HepG2 (cell line): ENCODE data around the gene CHADL. TPM values are rescaled to one million over a fixed set of nuclear protein-coding genes. Genes with fewer than 3 reads are reported as not detected.

Source experiments
- ATAD3A ChIP-seq: sonication (generic); formaldehyde crosslinking; IDR thresholded peaks from 2 replicates; pipeline ENCODE4 v1.4.0; 2020; ENCODE audit warnings: missing genetic modification reagents
- ATF7 ChIP-seq, 2 experiments: fragments of 450-650 bp in 1 of 2; sonication (generic) in 1 of 2; formaldehyde crosslinking in 1 of 2; IDR thresholded peaks; 2 replicates each; pipeline versions ENCODE4 v1.4.0 to v1.6.1; 2016 to 2020; ENCODE audit warnings: antibody characterized with exemption in 1 of 2, mild to moderate bottlenecking in 1 of 2, missing genetic modification reagents in 1 of 2
- ATF7-NPFF ChIP-seq: sonication (generic); formaldehyde crosslinking; IDR thresholded peaks from 2 replicates; pipeline ENCODE4 v1.8.1; 2023; ENCODE audit warnings: mild to moderate bottlenecking, low read depth, missing genetic modification reagents, moderate library complexity
- ATRX ChIP-seq: sonication (generic); formaldehyde crosslinking; IDR thresholded peaks from 2 replicates; pipeline ENCODE4 v1.4.0; 2020; ENCODE audit warnings: missing genetic modification reagents, borderline replicate concordance
- CHD4 ChIP-seq: fragments of 200-600 bp; sonication (generic); IDR thresholded peaks from 2 replicates; pipeline ENCODE4 v1.7.0; 2017; ENCODE audit warnings: mild to moderate bottlenecking, low read length, borderline replicate concordance
- CSRNP2 ChIP-seq: sonication (generic); formaldehyde crosslinking; conservative IDR thresholded peaks from 2 replicates; pipeline ENCODE4 v1.8.0; 2022; ENCODE audit warnings: low read depth, missing genetic modification reagents
- HNF4A ChIP-seq: sonication (generic); formaldehyde crosslinking; IDR thresholded peaks from 2 replicates; pipeline ENCODE4 v1.4.0; 2020; ENCODE audit warnings: missing genetic modification reagents
- JDP2 ChIP-seq: sonication (generic); formaldehyde crosslinking; IDR thresholded peaks from 2 replicates; pipeline ENCODE4 v1.8.1; 2022; ENCODE audit warnings: missing genetic modification reagents, borderline replicate concordance
- MIER2 ChIP-seq: IDR thresholded peaks from 2 replicates; pipeline ENCODE4 v1.6.1; 2016; ENCODE audit warnings: missing biosample characterization, missing genetic modification reagents
- MXD4 ChIP-seq: IDR thresholded peaks from 2 replicates; pipeline ENCODE4 v1.6.1; 2016; ENCODE audit warnings: mild to moderate bottlenecking, missing biosample characterization, missing genetic modification reagents
- NFIC ChIP-seq: IDR thresholded peaks from 2 replicates; pipeline ENCODE4 v1.6.1; 2012; ENCODE audit warnings: mild to moderate bottlenecking, low read length, inconsistent platforms
- NR2C2 ChIP-seq: sonication (generic); formaldehyde crosslinking; IDR thresholded peaks from 2 replicates; pipeline ENCODE4 v1.4.0; 2020; ENCODE audit warnings: missing genetic modification reagents, mild to moderate bottlenecking, moderate library complexity, borderline replicate concordance
- PAX8 ChIP-seq: sonication (generic); formaldehyde crosslinking; IDR thresholded peaks from 2 replicates; pipeline ENCODE4 v1.8.0; 2022; ENCODE audit warnings: mild to moderate bottlenecking, missing genetic modification reagents, borderline replicate concordance
- RBFOX2 ChIP-seq: fragments of 200-400 bp; formaldehyde crosslinking; IDR thresholded peaks from 2 replicates; pipeline ENCODE4 v1.6.1; 2017; ENCODE audit warnings: low read depth, mild to moderate bottlenecking, low read length
- SIN3B ChIP-seq: fragments of 150-350 bp; IDR thresholded peaks from 2 replicates; pipeline ENCODE4 v1.6.1; 2014; ENCODE audit warnings: low read length
- SMAD3 ChIP-seq: sonication (generic); formaldehyde crosslinking; IDR thresholded peaks from 2 replicates; pipeline ENCODE4 v1.4.0; 2020; ENCODE audit warnings: missing genetic modification reagents
- TARDBP ChIP-seq: sonication (generic); formaldehyde crosslinking; IDR thresholded peaks from 2 replicates; pipeline ENCODE4 v1.8.0; 2022; ENCODE audit warnings: mild to moderate bottlenecking, missing genetic modification reagents
- TRIM24 ChIP-seq: sonication (generic); formaldehyde crosslinking; IDR thresholded peaks from 2 replicates; pipeline ENCODE4 v1.8.0; 2022; ENCODE audit warnings: mild to moderate bottlenecking, missing genetic modification reagents
- ZBTB42 ChIP-seq: sonication (generic); formaldehyde crosslinking; IDR thresholded peaks from 2 replicates; pipeline ENCODE4 v1.5.0; 2020; ENCODE audit warnings: mild to moderate bottlenecking, missing genetic modification reagents
- ZNF205 ChIP-seq: IDR thresholded peaks from 2 replicates; pipeline ENCODE4 v1.6.1; 2018; ENCODE audit warnings: missing biosample characterization, missing genetic modification reagents
- ZNF263 ChIP-seq: sonication (generic); formaldehyde crosslinking; IDR thresholded peaks from 2 replicates; pipeline ENCODE4 v1.4.0; 2020; ENCODE audit warnings: missing genetic modification reagents
- ZNF33B ChIP-seq: sonication (generic); formaldehyde crosslinking; IDR thresholded peaks from 2 replicates; pipeline ENCODE4 v1.5.1; 2020; ENCODE audit warnings: mild to moderate bottlenecking, missing genetic modification reagents
- ZNF567 ChIP-seq: sonication (generic); formaldehyde crosslinking; IDR thresholded peaks from 2 replicates; pipeline ENCODE4 v1.8.1; 2023; ENCODE audit warnings: mild to moderate bottlenecking, missing genetic modification reagents, borderline replicate concordance
- ZNF589 ChIP-seq: sonication (generic); formaldehyde crosslinking; conservative IDR thresholded peaks from 2 replicates; pipeline ENCODE4 v1.8.0; 2022; ENCODE audit warnings: mild to moderate bottlenecking, moderate library complexity, missing genetic modification reagents
- ZNF619 ChIP-seq: sonication (generic); formaldehyde crosslinking; IDR thresholded peaks from 2 replicates; pipeline ENCODE4 v1.4.0; 2020; ENCODE audit warnings: mild to moderate bottlenecking, missing genetic modification reagents
- ZNF737 ChIP-seq: sonication (generic); formaldehyde crosslinking; IDR thresholded peaks from 2 replicates; pipeline ENCODE4 v1.5.0; 2020; ENCODE audit warnings: missing genetic modification reagents, mild to moderate bottlenecking, borderline replicate concordance
- ZNF768 ChIP-seq: sonication (generic); formaldehyde crosslinking; IDR thresholded peaks from 2 replicates; pipeline ENCODE4 v1.4.0; 2020; ENCODE audit warnings: missing genetic modification reagents
- polyA plus RNA-seq, 8 experiments: library from polyadenylated mRNA; depleted of rRNA in 3 of 8; stranded (reverse) in 7 of 8; unstranded in 1 of 8; fragments of >200 nt; fragmentation: Illumina TruSeq in 4 of 8; extraction: Trizol in 4 of 8; gene quantifications; 2 replicates each; pipeline versions ENCODE4 v1.2.1 to v1.2.3, GENCODE V29; 2011 to 2016; ENCODE audit warnings: low read depth in 4 of 8, missing spikeins in 1 of 8, mixed read lengths in 1 of 8; ENCODE audit not compliant: insufficient read depth in 1 of 8
- total RNA-seq, 5 experiments: library from RNA; depleted of rRNA; stranded (reverse); fragments of >200 nt; fragmentation: Illumina TruSeq; extraction: Trizol; gene quantifications; 2 replicates each; pipeline ENCODE4 v1.2.3, GENCODE V29; 2016; ENCODE audit warnings: low read depth in 1 of 5
- TF ChIP-seq, protein P1 (sequence below): fragments of 450-650 bp; IDR thresholded peaks from 2 replicates; pipeline ENCODE4 v1.6.1; 2017
- TF ChIP-seq, protein P2 (sequence below): sonication (generic); formaldehyde crosslinking; IDR thresholded peaks from 2 replicates; pipeline ENCODE4 v1.4.0; 2020; ENCODE audit warnings: missing genetic modification reagents

The CHADL gene
- total and polyA plus RNA-seq, 2 of the 13 experiments (the other 11 are each of a cell fraction or from before 2014, with no cell fraction given), result 2.8 to 8.1 TPM

DNA sequence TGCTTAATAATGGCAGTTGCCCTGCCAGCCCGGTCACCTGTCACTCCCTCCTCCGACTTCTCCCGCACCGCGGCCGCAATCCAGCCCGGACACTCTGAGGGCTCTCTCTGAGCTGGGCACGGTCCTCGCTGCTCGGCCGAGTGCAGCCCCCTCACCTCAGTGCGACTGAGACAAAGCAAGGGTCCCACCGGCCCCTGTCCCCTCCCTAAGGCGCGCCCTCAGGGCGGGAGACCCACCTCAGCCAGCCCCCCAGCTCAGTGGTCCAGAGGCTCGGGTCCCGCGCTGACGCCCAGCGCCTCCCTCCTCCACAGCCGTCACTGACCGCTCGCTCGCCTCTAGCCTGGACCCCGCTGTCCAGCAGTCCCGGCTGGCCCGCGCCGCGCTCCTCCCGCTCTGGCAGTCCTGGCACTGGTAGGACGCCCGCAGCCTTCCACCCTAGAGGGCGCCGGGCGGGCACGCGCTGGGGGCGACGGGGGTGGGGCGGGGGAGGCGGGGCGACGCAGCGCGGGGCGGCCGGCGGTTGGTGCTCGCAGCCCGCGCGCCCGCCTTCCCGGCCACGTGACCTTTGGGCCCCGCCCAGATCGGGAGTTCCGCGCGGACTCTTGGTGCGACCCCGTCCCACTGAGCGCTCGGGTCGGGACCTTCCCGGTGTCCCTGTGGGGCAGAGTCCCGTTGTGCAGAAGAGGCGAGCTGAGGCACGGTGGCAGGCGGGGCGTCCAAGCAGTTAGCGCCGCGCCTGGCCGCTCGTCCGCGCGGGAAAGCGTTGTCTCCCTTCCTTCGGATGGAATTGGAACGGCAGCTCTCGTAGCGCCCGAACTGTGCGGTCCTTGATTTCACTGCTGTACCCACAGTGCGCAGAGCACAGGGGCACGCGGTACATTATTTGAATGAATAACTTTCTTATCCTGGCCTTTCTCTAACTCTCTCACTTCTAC, 43.4 kb downstream of the CHADL start (continued):
- no peak for TF ChIP-seq HNF4A (CRISPR knock-in tag)
- no peak for TF ChIP-seq ATAD3A (CRISPR knock-in tag)
- TF ChIP-seq SIN3B, result no peak
- TF ChIP-seq TRIM24, result no peak
- TF ChIP-seq ZNF768, result peak; percentile 47; the same call in 1 of the 2 replicates
- peak; percentile 68; the same call in 1 of the 2 replicates for TF ChIP-seq ZNF205 (CRISPR knock-in tag)
- no peak for TF ChIP-seq ZNF263
- no peak for TF ChIP-seq ZNF737 (CRISPR knock-in tag)
- TF ChIP-seq NR2C2 (CRISPR knock-in tag), result no peak
- TF ChIP-seq MXD4, result peak; percentile 12; the same call in 1 of the 2 replicates
- no peak for TF ChIP-seq CSRNP2
- TF ChIP-seq, protein P1, sequence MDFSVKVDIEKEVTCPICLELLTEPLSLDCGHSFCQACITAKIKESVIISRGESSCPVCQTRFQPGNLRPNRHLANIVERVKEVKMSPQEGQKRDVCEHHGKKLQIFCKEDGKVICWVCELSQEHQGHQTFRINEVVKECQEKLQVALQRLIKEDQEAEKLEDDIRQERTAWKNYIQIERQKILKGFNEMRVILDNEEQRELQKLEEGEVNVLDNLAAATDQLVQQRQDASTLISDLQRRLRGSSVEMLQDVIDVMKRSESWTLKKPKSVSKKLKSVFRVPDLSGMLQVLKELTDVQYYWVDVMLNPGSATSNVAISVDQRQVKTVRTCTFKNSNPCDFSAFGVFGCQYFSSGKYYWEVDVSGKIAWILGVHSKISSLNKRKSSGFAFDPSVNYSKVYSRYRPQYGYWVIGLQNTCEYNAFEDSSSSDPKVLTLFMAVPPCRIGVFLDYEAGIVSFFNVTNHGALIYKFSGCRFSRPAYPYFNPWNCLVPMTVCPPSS, result no peak
- no peak for TF ChIP-seq ATRX (CRISPR knock-in tag)
- TF ChIP-seq SMAD3 (CRISPR knock-in tag), result peak; percentile 59; the same call in 1 of the 2 replicates
- no peak for TF ChIP-seq MIER2 (CRISPR knock-in tag)
- TF ChIP-seq CHD4, result no peak
- peak; percentile 7; the same call in 1 of the 2 replicates for TF ChIP-seq TARDBP
- 0 out of 2 replicates have a peak, but pooled peaks have one; percentile 22 for TF ChIP-seq ZNF567 (CRISPR knock-in tag)
- TF ChIP-seq ZNF589 (CRISPR knock-in tag), result peak; percentile 59; the same call in 1 of the 2 replicates
- TF ChIP-seq ZBTB42, result 0 out of 2 replicates have a peak, but pooled peaks have one; percentile 11
- peak; percentile 42; the same call in 1 of the 2 replicates for TF ChIP-seq RBFOX2
- no peak for TF ChIP-seq PAX8 (CRISPR knock-in tag)
- no peak for TF ChIP-seq ATF7-NPFF (CRISPR knock-in tag)
- no peak for TF ChIP-seq ZNF33B (CRISPR knock-in tag)
- TF ChIP-seq ZNF619, result no peak
- no peak for TF ChIP-seq JDP2 (CRISPR knock-in tag)
- no peak for TF ChIP-seq NFIC
- TF ChIP-seq ATF7 (IDR thresholded peaks at IDR 0.05), result no peak
- TF ChIP-seq ATF7 (CRISPR knock-in tag; IDR thresholded peaks at IDR 0.05), result 0 out of 2 replicates have a peak, but pooled peaks have one; percentile 28
- TF ChIP-seq, protein P2, sequence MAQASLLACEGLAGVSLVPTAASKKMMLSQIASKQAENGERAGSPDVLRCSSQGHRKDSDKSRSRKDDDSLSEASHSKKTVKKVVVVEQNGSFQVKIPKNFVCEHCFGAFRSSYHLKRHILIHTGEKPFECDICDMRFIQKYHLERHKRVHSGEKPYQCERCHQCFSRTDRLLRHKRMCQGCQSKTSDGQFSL (CRISPR knock-in tag), result no peak
